MG63 (cell line): ENCODE data around the gene OTX2. TPM values are rescaled to one million over a fixed set of nuclear protein-coding genes. Genes with fewer than 3 reads are reported as not detected.

Experiments
- DNase-seq: peaks from one replicate; pipeline ENCODE4 v3.0.0-alpha.2; 2020
- H3K27me3 ChIP-seq: fragments of 250-450 bp; sonication (Bioruptor Pico); 2 replicates; pipeline ENCODE4 v1.5.1; 2020; ENCODE audit warnings: mild to moderate bottlenecking, moderate library complexity
- H3K36me3 ChIP-seq: fragments of 250-450 bp; sonication (Bioruptor Pico); 2 replicates; pipeline ENCODE4 v1.5.1; 2020; ENCODE audit warnings: mild to moderate bottlenecking, moderate library complexity
- H3K4me3 ChIP-seq: fragments of 250-450 bp; sonication (Bioruptor Pico); 2 replicates; pipeline ENCODE4 v1.5.1; 2020; ENCODE audit warnings: mild to moderate bottlenecking, moderate library complexity
- H3K9me3 ChIP-seq: fragments of 250-450 bp; sonication (Bioruptor Pico); 2 replicates; pipeline ENCODE4 v1.5.1; 2020; ENCODE audit warnings: mild to moderate bottlenecking, moderate library complexity
- total RNA-seq: library from RNA; depleted of rRNA; stranded (reverse); fragments of >200 nt; shearing (Covaris generic); gene quantifications from 2 replicates; pipeline ENCODE4 v1.2.3, GENCODE V29; 2014; ENCODE audit warnings: low replicate concordance; rRNA removed

The OTX2 gene
- total RNA-seq, 1 experiment from 2014 or later, result not detected

DNA sequence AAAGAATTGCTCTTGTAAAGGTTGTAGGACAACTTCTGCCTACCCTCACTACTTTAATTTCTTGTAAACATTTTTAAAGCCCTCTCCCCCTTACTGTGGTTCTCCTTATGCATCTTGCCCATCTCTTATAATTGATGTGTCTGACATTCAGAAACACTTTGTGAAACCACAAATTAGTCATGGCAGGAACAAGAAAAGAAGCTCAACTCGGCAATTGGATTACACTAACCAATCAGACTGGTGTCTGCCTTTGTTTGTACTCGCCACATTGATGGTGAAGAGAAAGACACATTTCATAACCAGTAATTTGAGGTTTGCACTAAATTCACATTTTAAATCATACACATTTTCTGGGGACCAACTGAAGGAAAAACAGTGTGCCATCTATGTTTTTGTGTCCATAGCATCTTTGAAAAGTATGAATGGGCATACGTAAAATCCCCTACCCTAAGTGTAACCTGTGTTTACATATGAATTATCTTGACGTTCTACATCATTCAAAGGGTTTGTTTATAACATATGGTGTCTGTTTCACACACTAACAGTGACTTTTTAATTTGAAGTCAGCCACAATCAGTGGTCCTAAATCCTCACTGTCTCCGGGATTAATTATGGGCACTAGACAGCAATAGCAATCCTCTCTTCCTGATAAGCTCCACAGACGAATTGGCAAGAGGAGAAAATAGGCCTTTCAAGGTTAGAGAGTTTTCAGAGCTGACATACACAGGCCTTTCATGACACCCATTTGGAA lies 49.9 kb downstream of the OTX2 start:
- DNase-seq, result no peak
- no peaks in the 10 kb centered on the region for H3K9me3 ChIP-seq
- H3K36me3 ChIP-seq, result no peaks in the 10 kb centered on the region

DNA sequence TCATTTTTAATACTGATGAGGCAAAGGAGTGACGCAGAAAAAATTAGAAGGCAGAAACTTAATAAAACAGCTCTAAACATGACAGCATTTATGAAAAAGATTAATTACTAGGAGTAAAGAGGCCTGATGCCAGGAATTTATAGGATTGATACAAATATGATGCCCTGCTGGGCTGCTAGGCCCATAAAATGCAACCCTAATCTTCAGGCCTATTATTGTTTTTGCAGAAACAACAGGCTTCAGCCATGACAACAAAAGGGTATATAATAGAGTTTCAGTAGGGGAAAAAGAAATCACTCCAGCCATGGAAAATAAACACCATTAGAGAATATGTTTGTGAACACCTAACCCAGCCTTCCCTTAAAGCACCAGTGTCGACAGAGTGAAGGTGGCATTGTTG lies 50.6 kb downstream of the OTX2 start:
- no peak for DNase-seq

More for the DNA sequence above, 49.9 kb downstream of the OTX2 start:
- Histone ChIP-seq H3K27me3 (no peaks in the 10 kb centered on the region), H3K4me3 (no peak overlapping the region)

DNA sequence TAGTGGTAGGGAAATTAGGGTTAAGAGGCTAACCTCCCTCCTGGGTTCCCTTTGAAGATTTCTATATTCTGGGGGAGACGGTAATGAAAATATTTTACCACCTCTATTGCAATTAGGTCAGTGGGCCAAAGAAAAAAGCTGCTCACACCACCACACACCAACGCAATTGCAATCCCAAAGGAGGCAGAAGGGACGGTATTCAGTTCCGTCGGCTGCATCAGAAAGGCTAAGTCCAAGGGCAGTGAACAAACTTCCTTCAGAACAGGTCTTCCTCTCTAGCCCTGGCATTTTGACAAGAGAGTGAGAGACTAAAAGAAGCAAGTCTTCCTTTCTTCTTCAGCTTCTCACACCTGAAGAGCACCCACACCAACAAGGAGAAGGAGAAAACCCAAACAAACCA lies 51.2 kb downstream of the OTX2 start:
- DNase-seq, result no peak
- no peaks in the 10 kb centered on the region for H3K36me3 ChIP-seq
- no peaks in the 10 kb centered on the region for H3K9me3 ChIP-seq
- H3K27me3 ChIP-seq, result no peaks in the 10 kb centered on the region
- H3K4me3 ChIP-seq, result no peak overlapping the region

More for the DNA sequence above, 50.6 kb downstream of the OTX2 start:
- Histone ChIP-seq H3K36me3 (no peaks in the 10 kb centered on the region), H3K9me3 (no peaks in the 10 kb centered on the region), H3K4me3 (no peak overlapping the region), H3K27me3 (no peaks in the 10 kb centered on the region)

DNA sequence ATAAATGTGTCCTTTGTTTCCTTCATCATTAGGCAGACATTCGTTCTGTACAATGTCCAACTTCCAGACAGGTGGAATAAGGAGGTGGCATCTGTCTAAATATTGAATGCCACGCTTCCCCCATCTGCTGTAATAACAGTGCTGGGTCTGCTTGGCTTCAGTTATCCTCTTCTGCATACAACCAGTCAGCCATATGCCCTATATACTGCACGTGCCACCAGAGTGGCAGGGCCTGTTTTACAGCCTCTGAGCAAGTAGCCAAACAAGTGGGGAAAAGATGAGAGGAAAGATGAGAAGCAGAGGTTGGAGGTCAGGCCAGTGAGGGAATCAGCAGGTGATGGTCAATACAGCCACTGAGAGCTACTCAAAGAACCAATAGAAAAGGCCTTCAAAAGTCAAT lies 55.4 kb downstream of the OTX2 start:
- H3K4me3 ChIP-seq, result no peak overlapping the region
- no peaks in the 10 kb centered on the region for H3K9me3 ChIP-seq
- DNase-seq, result no peak
- no peaks in the 10 kb centered on the region for H3K36me3 ChIP-seq
- H3K27me3 ChIP-seq, result no peaks in the 10 kb centered on the region

DNA sequence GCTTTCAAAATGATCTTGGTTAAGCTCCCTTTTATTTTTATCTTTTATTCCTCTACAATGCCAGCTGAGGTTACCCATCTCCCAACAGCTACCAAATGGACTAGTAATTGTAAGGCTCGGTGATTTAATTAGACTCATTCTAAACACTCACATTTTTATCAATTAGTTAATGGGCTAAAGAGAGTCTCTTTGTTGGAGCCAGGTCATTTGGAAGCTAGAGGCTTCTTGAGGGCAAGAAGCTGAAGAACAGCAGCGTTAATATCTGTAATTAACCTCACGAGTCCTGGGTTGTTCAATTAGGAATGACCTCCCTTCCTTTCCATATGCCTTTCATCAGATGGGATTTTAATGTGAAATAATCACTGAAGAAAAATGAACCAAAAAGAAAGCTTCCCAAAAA lies 56.9 kb downstream of the OTX2 start:
- DNase-seq, result no peak
- no peaks in the 10 kb centered on the region for H3K9me3 ChIP-seq
- no peaks in the 10 kb centered on the region for H3K27me3 ChIP-seq
- H3K36me3 ChIP-seq, result no peaks in the 10 kb centered on the region
- H3K4me3 ChIP-seq, result no peak overlapping the region

DNA sequence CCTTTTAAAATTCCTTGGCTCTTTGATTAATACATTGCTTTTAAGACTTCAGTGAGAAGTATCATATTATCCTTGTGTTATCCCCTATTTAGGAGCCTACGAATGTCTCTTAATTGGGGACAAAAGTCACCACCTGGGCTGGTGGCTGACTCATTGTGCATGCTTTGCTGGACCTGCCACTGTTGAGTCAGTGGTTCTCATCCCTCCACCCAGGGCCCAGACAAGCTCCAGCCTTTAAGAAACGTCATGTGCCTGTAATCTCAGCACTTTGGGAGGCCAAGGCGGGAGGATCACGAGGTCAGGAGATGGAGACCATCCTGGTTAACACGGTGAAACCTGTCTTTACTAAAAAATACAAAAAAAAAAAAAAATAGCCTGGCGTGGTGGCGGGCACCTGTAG lies 57.9 kb downstream of the OTX2 start:
- DNase-seq, result no peak
- Histone ChIP-seq H3K36me3 (no peaks in the 10 kb centered on the region), H3K4me3 (no peak overlapping the region), H3K9me3 (no peaks in the 10 kb centered on the region), H3K27me3 (no peaks in the 10 kb centered on the region)

DNA sequence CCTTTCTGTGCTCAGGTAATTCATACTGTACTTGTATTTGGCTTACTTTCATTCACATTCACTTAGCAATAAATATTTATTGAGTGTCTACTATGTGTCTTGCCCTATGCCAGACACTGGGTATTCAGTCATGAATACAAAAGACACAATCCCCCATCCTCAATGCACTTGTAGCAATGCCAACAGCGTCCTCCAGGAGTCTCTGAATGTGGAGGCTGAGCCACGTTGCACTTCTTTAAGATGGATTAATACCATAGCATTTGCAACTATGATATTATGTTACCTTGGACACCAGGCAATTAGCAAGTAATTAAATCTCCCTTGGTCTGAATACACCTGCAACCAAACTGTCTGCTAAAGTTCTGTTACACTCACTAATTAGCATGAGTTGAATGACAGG lies 58.8 kb downstream of the OTX2 start:
- Histone ChIP-seq H3K4me3 (no peak overlapping the region), H3K9me3 (no peaks in the 10 kb centered on the region), H3K27me3 (no peaks in the 10 kb centered on the region), H3K36me3 (no peaks in the 10 kb centered on the region)
- no peak for DNase-seq

Other genes with a start within 250 kb of the OTX2 start
- 2.4 and 3.2 TPM in 2 replicates for gene TMEM260, start 230.7 kb downstream of the OTX2 start, total RNA-seq